ENCODE results near the gene THSD8. TPM values are rescaled to one million over a fixed set of nuclear protein-coding genes. Genes with fewer than 3 reads are reported as not detected.

The THSD8 gene
- total RNA-seq, 2 experiments from 2014 or later: 31.0 to 48.2 TPM

DNA sequence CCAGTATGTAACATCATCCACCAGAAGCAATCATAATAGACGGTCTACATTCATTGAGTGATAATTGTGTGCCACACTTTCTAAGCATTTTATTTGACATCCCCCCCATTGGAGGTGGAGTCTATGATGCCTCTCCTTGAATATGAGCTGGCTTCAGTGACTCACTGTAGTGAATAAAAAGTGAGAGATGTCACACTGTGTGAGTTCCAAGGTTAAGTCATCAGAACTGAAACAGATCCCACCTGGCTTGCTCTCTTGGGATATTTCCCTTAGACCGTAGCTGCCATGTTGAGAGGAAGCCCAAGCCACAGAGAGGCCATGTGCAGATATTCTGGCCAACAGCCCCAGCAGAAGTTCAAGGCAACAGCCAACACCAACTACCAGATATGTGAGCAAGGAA, 19.9 kb downstream of the THSD8 start:
- Mint-ChIP-seq H3K4me3 (no peak overlapping the region), H3K27me3 (peaks cover 17% of the 10 kb centered on the region), H3K4me1 (peaks cover 9% of the 10 kb centered on the region), H3K36me3 (ENCODE audit: low read depth) (no peaks in the 10 kb centered on the region), H3K9me3 (ENCODE audit: low read depth) (peaks cover 7% of the 10 kb centered on the region), H3K27ac (no peak overlapping the region)
- ChIA-PET CTCF (interaction anchor here (1.4 to 1.8 kb wide), 2 partner anchors 54 to 56 kb away, joined by 3 to 10 read pairs; no protein-coding TSS in a partner anchor), POLR2A (interaction anchor here (0.7 kb wide), 1 partner anchor 566 kb away, joined by 3 read pairs; no protein-coding TSS in a partner anchor)
- ATAC-seq (peak; percentile 53), DNase-seq (no peak)
- intact Hi-C loops (cut with DNase I, micrococcal nuclease): loop anchor here in 1 of 2 experiments (5.0 to 10.0 kb wide), 2 partner anchors 36 to 247 kb away; no protein-coding TSS in a partner anchor

DNA sequence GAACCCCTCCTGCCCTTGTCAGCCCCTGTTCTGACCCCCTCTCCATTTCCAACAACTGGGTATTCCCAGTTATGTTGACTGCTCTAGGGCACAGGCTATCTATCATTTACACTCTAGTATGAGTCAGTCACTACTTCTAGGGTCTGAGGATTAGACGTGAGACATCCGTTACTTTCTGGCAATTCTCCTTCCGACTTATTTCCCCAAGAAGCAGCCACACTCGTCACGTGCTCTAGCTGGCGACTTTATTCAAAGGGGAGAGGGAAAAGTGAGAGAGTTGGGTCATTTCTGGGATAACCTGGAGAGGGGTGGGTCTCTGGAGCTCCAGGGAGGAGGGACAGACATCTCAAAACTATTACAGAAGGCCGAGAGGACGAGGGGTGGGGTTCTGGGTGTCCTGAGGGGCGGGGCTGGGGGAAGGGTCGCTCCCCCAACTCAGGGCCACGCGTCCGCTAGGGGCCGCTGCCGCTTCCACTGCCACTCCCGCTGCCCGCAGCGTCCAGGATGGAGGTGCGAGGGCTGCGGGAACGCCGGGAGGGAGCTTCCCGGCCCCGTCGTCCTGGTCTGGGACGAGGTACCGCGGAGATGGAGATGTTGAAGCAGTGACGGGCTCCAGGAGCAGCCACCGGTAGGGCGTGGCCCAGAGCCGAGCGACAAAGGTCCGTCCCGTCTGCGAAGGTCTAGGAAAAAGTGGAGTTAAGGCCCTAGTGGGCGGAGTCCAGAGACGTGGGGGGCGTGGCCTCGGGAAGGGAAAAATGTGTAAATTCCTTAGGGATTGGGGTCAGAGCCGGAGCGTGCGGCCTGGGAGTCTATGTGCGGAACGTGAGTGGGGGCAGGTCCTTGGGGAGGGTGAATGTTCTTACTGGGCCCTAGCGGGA, 23.6 kb downstream of the THSD8 start:
- H3K9me3 Mint-ChIP-seq (ENCODE audit: low read depth): peaks cover 7% of the 10 kb centered on the region
- intact Hi-C loops (cut with DNase I, micrococcal nuclease): loop anchor here in 1 of 2 experiments (10.0 kb wide), 1 partner anchor 251 kb away; no protein-coding TSS in a partner anchor
- no peak overlapping the region for H3K27ac Mint-ChIP-seq
- H3K36me3 Mint-ChIP-seq (ENCODE audit: low read depth): no peaks in the 10 kb centered on the region
- peaks cover 9% of the 10 kb centered on the region for H3K4me1 Mint-ChIP-seq
- DNase-seq (peak; percentile 65), ATAC-seq (peak; percentile 50)
- no peak overlapping the region for H3K4me3 Mint-ChIP-seq
- peaks cover 35% of the 10 kb centered on the region for H3K27me3 Mint-ChIP-seq
- ChIA-PET CTCF (interaction anchor here (0.5 to 1.6 kb wide), 13 partner anchors 12 to 238 kb away, joined by 3 to 5 read pairs (median 3); partner anchors contain the start of gene RNASEH2A), POLR2A (no interaction called here)

GRCh38 chr19:12828494-12828893, 26.6 kb downstream of the THSD8 start:
- intact Hi-C loops (cut with DNase I, micrococcal nuclease): loop anchor here in 1 of 2 experiments (10.0 kb wide), 1 partner anchor 254 kb away; no protein-coding TSS in a partner anchor
- H3K9me3 Mint-ChIP-seq (ENCODE audit: low read depth): no peaks in the 10 kb centered on the region
- H3K4me3 Mint-ChIP-seq: no peak overlapping the region
- H3K4me1 Mint-ChIP-seq: peaks cover 19% of the 10 kb centered on the region
- DNase-seq: peak; percentile 71
- peak; percentile 69 for ATAC-seq
- H3K27me3 Mint-ChIP-seq: peaks cover 56% of the 10 kb centered on the region
- POLR2A ChIA-PET: interaction anchor here (0.6 kb wide), 1 partner anchor 22 kb away, joined by 5 read pairs; the partner anchor contains the start of gene RNASEH2A
- H3K36me3 Mint-ChIP-seq (ENCODE audit: low read depth): no peaks in the 10 kb centered on the region
- H3K27ac Mint-ChIP-seq: no peak overlapping the region
- CTCF ChIA-PET: interaction anchor here (1.0 to 2.7 kb wide), 6 partner anchors 9 to 73 kb away, joined by 3 to 13 read pairs (median 4); partner anchors contain the start of gene GCDH

GRCh38 chr19:12833418-12833737, 31.5 kb downstream of the THSD8 start:
- peaks cover 68% of the 10 kb centered on the region for H3K27me3 Mint-ChIP-seq
- H3K4me3 Mint-ChIP-seq: peak overlapping the region; percentile 38
- H3K27ac Mint-ChIP-seq: no peak overlapping the region
- ATAC-seq: no peak
- POLR2A ChIA-PET: no interaction called here
- peaks cover 23% of the 10 kb centered on the region for H3K4me1 Mint-ChIP-seq
- no peak for DNase-seq
- CTCF ChIA-PET: interaction anchor here (1.4 to 1.5 kb wide), 2 partner anchors 14 to 67 kb away, joined by 4 read pairs; no protein-coding TSS in a partner anchor
- intact Hi-C loops (cut with DNase I, micrococcal nuclease): no loop called here
- no peaks in the 10 kb centered on the region for H3K36me3 Mint-ChIP-seq (ENCODE audit: low read depth)
- H3K9me3 Mint-ChIP-seq (ENCODE audit: low read depth): no peaks in the 10 kb centered on the region

GRCh38 chr19:12833738-12834565, 32.1 kb downstream of the THSD8 start:
- Mint-ChIP-seq H3K9me3 (ENCODE audit: low read depth) (no peaks in the 10 kb centered on the region), H3K27ac (no peak overlapping the region), H3K36me3 (ENCODE audit: low read depth) (no peaks in the 10 kb centered on the region), H3K4me1 (peaks cover 24% of the 10 kb centered on the region), H3K4me3 (no peak overlapping the region), H3K27me3 (peaks cover 66% of the 10 kb centered on the region)
- POLR2A ChIA-PET: no interaction called here
- DNase-seq: peak; percentile 71
- intact Hi-C loops (cut with DNase I, micrococcal nuclease): loop anchor here in 1 of 2 experiments (2.0 kb wide), 1 partner anchor 265 kb away; no protein-coding TSS in a partner anchor
- peak; percentile 15 for ATAC-seq
- CTCF ChIA-PET: interaction anchor here (0.6 to 1.6 kb wide), 6 partner anchors 13 to 551 kb away, joined by 3 to 4 read pairs (median 4); partner anchors contain the start of gene SYCE2

GRCh38 chr19:12834566-12834943, 32.7 kb downstream of the THSD8 start, which contains the start of gene RTBDN:
Gene RTBDN (minus strand): TSS chr19:12834579. CDS start chr19:12829979, 4,600 bp downstream.
- Mint-ChIP-seq H3K9me3 (ENCODE audit: low read depth) (no peaks in the 10 kb centered on the region), H3K4me1 (peaks cover 30% of the 10 kb centered on the region), H3K27me3 (peaks cover 70% of the 10 kb centered on the region), H3K27ac (no peak within 1 kb of the TSS), H3K36me3 (ENCODE audit: low read depth) (no peaks in the 10 kb centered on the region), H3K4me3 (no peak within 1 kb of the TSS)
- intact Hi-C loops (cut with DNase I, micrococcal nuclease): loop anchor here in 1 of 2 experiments (2.0 kb wide), 1 partner anchor 264 kb away; no protein-coding TSS in a partner anchor
- ChIA-PET CTCF (interaction anchor here (0.6 to 1.6 kb wide), 6 partner anchors 12 to 551 kb away, joined by 3 to 4 read pairs (median 4); partner anchors contain the start of gene SYCE2), POLR2A (no interaction called here)
- ATAC-seq: no peak
- DNase-seq: peak; percentile 30

DNA sequence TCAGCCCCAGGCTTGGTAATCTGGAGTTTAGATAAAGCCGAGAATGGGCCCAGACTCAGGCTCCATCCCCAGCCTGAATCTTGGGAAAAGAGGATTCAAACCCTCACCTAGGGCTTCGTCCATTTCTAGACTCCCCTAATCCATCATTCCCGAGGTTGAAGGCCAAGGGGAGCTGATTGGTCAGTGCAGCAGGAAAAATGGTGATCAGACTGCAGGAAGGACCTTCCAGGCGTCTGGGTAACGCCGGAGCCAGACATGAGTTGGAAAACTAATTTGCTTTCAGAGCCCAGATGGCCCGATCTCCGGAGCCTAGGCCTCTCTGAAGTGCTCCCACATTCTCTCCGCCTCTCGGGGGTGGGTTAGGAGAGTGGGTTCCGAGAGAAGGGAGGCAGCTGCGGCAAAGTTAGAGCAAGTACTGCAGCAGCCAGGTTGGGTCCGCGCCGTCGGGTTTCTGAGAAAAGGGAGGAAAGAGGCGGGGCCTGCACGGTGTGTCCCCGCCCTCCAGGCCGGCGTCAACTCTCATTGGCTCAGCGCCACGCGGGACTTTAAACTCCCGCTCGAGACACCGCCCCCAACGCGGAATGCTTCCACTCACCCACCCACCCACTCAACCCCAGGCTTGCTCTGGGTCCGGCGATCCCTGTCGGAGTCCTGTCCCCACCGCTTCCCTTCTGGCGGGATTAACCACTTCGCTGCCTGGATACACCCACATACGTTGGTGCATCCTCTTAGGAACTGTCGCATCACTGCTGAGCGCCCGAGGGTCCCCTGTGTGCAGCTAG, 33.3 kb downstream of the THSD8 start:
- no peaks in the 10 kb centered on the region for H3K9me3 Mint-ChIP-seq (ENCODE audit: low read depth)
- ChIA-PET POLR2A (no interaction called here), CTCF (interaction anchor here (0.7 to 1.6 kb wide), 7 partner anchors 12 to 550 kb away, joined by 3 to 4 read pairs (median 3); partner anchors contain the start of gene SYCE2)
- intact Hi-C loops (cut with DNase I, micrococcal nuclease): loop anchor here in 1 of 2 experiments (2.0 kb wide), 1 partner anchor 264 kb away; no protein-coding TSS in a partner anchor
- H3K4me1 Mint-ChIP-seq: peaks cover 31% of the 10 kb centered on the region
- H3K36me3 Mint-ChIP-seq (ENCODE audit: low read depth): no peaks in the 10 kb centered on the region
- no peak for ATAC-seq
- H3K27ac Mint-ChIP-seq: no peak overlapping the region
- H3K4me3 Mint-ChIP-seq: no peak overlapping the region
- H3K27me3 Mint-ChIP-seq: peaks cover 70% of the 10 kb centered on the region
- peak; percentile 64 for DNase-seq

DNA sequence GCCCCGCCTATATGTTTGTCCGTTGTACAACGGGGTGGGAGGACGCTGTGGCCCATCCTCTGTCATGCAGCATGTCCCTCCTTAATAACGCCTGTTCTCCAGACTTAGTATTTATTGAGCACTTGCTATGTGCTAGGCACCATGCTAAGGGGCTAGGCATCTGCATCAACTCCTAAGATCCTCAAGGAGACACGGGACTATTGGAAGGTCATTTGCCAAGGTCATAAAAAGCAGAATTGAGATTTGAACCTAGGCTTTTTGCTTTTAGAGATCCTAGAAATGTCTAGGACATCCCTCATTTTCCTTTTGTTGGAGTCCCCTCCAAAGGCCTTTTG, 34.6 kb downstream of the THSD8 start:
- ATAC-seq (no peak), DNase-seq (no peak)
- peaks cover 72% of the 10 kb centered on the region for H3K27me3 Mint-ChIP-seq
- no peaks in the 10 kb centered on the region for H3K36me3 Mint-ChIP-seq (ENCODE audit: low read depth)
- no peaks in the 10 kb centered on the region for H3K9me3 Mint-ChIP-seq (ENCODE audit: low read depth)
- intact Hi-C loops (cut with DNase I, micrococcal nuclease): no loop called here
- ChIA-PET POLR2A (interaction anchor here (0.6 kb wide), 1 partner anchor 45 kb away, joined by 3 read pairs; no protein-coding TSS in a partner anchor), CTCF (interaction anchor here (0.8 to 1.8 kb wide), 5 partner anchors 8 to 71 kb away, joined by 3 to 17 read pairs (median 4); no protein-coding TSS in a partner anchor)
- no peak overlapping the region for H3K4me3 Mint-ChIP-seq
- H3K4me1 Mint-ChIP-seq: peaks cover 42% of the 10 kb centered on the region
- H3K27ac Mint-ChIP-seq: no peak overlapping the region

- ATAC-seq: no peak
- peaks cover 41% of the 10 kb centered on the region for H3K4me1 Mint-ChIP-seq
- ChIA-PET CTCF (interaction anchor here (0.5 to 1.8 kb wide), 9 partner anchors 9 to 342 kb away, joined by 3 to 17 read pairs (median 4); no protein-coding TSS in a partner anchor), POLR2A (interaction anchor here (0.6 kb wide), 1 partner anchor 45 kb away, joined by 3 read pairs; no protein-coding TSS in a partner anchor)
- DNase-seq: peak; percentile 43
- H3K36me3 Mint-ChIP-seq (ENCODE audit: low read depth): no peaks in the 10 kb centered on the region
- intact Hi-C loops (cut with DNase I, micrococcal nuclease): no loop called here
- H3K27me3 Mint-ChIP-seq: peaks cover 71% of the 10 kb centered on the region
- H3K9me3 Mint-ChIP-seq (ENCODE audit: low read depth): no peaks in the 10 kb centered on the region
- no peak overlapping the region for H3K4me3 Mint-ChIP-seq
- no peak overlapping the region for H3K27ac Mint-ChIP-seq
These were observed 35.4 kb downstream of the THSD8 start for GRCh38 chr19:12837225-12837624.

All from activated CD4-positive, alpha-beta T cell treated with anti-CD3 and anti-CD28 coated beads for 36 hours (primary cell).